ENCODE results near the gene MED13. TPM values are rescaled to one million over a fixed set of nuclear protein-coding genes. Genes with fewer than 3 reads are reported as not detected.

MED13 gene
- total RNA-seq, 6 experiments from 2014 or later: 29.0 to 40.5 (median 33.6) TPM

DNA sequence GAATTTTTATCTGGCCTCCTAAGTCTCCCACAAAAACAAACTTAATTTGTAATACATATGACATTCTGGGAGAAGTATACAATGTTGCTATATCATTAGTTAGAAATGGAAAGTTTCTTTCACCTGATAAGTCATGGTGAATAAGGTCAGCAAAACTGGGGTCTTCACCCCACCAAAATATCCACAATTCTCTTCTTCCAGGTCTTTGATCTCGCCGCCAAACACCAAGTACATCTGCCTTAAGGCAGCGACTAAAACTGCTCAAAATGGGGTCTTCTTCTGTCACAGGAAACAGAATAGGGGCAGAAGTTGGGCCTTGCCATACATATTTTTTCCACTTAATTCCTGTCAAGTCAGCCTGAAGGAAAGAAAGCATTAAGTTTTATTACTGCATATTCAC, 2.1 kb downstream of the MED13 start:
- peaks cover 47% of the 10 kb centered on the region for H3K4me1 Mint-ChIP-seq (ENCODE audit: low read depth)
- no peak for DNase-seq
- H3K4me3 Mint-ChIP-seq: peak overlapping the region; percentile 96
- TF ChIP-seq, protein P1, sequence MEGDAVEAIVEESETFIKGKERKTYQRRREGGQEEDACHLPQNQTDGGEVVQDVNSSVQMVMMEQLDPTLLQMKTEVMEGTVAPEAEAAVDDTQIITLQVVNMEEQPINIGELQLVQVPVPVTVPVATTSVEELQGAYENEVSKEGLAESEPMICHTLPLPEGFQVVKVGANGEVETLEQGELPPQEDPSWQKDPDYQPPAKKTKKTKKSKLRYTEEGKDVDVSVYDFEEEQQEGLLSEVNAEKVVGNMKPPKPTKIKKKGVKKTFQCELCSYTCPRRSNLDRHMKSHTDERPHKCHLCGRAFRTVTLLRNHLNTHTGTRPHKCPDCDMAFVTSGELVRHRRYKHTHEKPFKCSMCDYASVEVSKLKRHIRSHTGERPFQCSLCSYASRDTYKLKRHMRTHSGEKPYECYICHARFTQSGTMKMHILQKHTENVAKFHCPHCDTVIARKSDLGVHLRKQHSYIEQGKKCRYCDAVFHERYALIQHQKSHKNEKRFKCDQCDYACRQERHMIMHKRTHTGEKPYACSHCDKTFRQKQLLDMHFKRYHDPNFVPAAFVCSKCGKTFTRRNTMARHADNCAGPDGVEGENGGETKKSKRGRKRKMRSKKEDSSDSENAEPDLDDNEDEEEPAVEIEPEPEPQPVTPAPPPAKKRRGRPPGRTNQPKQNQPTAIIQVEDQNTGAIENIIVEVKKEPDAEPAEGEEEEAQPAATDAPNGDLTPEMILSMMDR (IDR thresholded peaks at IDR 0.05): no peak
- peaks cover 3% of the 10 kb centered on the region; the same call in 1 of the 2 replicates for H3K27me3 Mint-ChIP-seq (ENCODE audit: insufficient read depth)
- peak overlapping the region; percentile 3; the same call in 1 of the 2 replicates for H3K27ac Mint-ChIP-seq
- peaks cover 14% of the 10 kb centered on the region for H3K36me3 Mint-ChIP-seq (ENCODE audit: low read depth)
- no peaks in the 10 kb centered on the region for H3K9me3 Mint-ChIP-seq

DNA sequence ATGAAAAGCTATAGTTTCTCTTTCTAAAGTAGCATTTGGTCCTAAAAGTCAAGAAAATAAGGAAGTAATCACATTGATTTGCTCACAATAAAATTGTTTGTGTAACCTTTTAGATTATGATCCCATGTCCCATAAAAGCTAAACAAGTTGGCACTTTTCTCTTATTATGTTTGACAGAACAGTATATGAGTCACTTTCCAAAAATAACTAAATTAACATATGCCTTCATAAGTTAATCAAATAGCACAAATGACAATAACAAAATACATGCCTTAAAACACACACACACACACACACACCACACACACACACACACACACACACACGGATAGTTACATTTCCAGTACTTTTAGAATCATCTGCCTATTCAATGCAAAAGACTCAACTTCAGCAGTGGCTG, 2.8 kb downstream of the MED13 start:
- DNase-seq: peak; percentile 2
- peak overlapping the region; percentile 0; the same call in 1 of the 2 replicates for H3K27ac Mint-ChIP-seq
- H3K4me3 Mint-ChIP-seq: peak overlapping the region; percentile 96
- TF ChIP-seq, protein P1 (IDR thresholded peaks at IDR 0.05): no peak
- peaks cover 16% of the 10 kb centered on the region for H3K36me3 Mint-ChIP-seq (ENCODE audit: low read depth)
- peaks cover 3% of the 10 kb centered on the region; the same call in 1 of the 2 replicates for H3K27me3 Mint-ChIP-seq (ENCODE audit: insufficient read depth)
- peaks cover 53% of the 10 kb centered on the region for H3K4me1 Mint-ChIP-seq (ENCODE audit: low read depth)
- H3K9me3 Mint-ChIP-seq: no peaks in the 10 kb centered on the region

DNA sequence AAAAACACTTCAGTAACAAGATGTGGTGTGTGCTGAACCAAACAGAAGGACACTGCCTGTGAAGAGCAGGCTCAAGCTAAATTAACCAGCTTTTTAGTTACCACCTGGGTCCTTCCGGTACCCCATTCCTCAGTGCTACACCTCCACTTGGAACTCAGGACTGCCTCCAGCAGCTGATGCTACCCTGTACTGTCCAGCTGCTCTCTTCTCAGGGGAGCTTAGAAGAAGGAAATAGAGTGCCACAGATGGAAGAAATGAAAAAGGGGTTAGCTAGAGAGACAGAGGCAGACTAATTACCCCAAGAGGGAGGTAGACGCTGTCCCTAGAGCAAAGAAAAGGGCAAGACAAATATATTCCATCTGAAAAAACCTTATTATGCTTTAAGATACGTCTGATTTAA, 5.7 kb downstream of the MED13 start:
- Mint-ChIP-seq H3K9me3 (no peaks in the 10 kb centered on the region), H3K4me3 (no peak overlapping the region), H3K27me3 (ENCODE audit: insufficient read depth) (no peaks in the 10 kb centered on the region), H3K36me3 (ENCODE audit: low read depth) (peaks cover 16% of the 10 kb centered on the region), H3K4me1 (ENCODE audit: low read depth) (peaks cover 55% of the 10 kb centered on the region), H3K27ac (no peak overlapping the region; the same call in 1 of the 2 replicates)
- no peak for DNase-seq
- TF ChIP-seq, protein P1 (IDR thresholded peaks at IDR 0.05): no peak

DNA sequence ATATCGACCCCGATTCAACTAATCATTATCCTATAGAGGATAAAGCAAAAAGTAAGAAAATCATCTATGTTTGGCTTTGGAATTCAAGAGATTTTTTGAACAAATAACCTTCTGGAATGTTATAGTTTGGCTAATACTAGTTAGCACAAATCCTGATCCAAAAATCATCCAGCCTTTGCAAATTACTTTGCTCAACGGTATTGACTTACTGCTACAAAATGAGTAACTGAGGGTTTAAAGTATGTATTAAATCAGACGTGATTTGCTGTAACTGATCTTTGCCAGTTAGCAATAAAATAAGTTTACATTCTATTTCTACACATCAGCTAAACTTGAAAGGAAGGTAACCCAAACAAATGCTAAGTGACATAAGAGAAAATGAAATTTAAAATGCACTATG, 6.5 kb downstream of the MED13 start:
- Mint-ChIP-seq H3K27ac (no peak overlapping the region), H3K9me3 (no peaks in the 10 kb centered on the region), H3K4me3 (no peak overlapping the region), H3K27me3 (ENCODE audit: insufficient read depth) (no peaks in the 10 kb centered on the region), H3K4me1 (ENCODE audit: low read depth) (peaks cover 52% of the 10 kb centered on the region), H3K36me3 (ENCODE audit: low read depth) (peaks cover 16% of the 10 kb centered on the region)
- TF ChIP-seq, protein P1 (IDR thresholded peaks at IDR 0.05): no peak
- no peak for DNase-seq

DNA sequence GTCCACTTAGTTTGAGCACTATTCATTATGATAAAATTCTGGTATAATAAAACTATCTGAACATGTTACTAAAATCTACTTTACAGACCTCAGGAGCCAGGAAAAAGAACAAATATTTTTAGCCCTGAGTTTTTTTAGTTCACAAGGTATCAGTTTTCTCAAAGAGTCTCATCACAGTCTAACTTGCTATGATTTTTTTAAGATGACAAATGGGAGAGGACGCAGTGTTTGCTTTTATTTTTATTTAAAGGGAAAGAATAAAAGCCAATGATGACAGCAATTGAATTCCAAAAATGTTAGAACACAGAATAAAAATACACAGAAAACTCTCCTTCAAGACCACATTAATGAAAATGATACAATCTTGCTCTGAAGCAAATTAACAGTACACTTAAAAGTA, 7.4 kb downstream of the MED13 start:
- peak overlapping the region; percentile 36; the same call in 1 of the 2 replicates for H3K4me3 Mint-ChIP-seq
- TF ChIP-seq, protein P1 (IDR thresholded peaks at IDR 0.05): no peak
- H3K9me3 Mint-ChIP-seq: no peaks in the 10 kb centered on the region
- H3K4me1 Mint-ChIP-seq (ENCODE audit: low read depth): peaks cover 43% of the 10 kb centered on the region
- no peaks in the 10 kb centered on the region for H3K27me3 Mint-ChIP-seq (ENCODE audit: insufficient read depth)
- peaks cover 12% of the 10 kb centered on the region for H3K36me3 Mint-ChIP-seq (ENCODE audit: low read depth)
- H3K27ac Mint-ChIP-seq: peak overlapping the region; percentile 49; the same call in 1 of the 2 replicates
- DNase-seq: no peak
